HuH-7 (cell line): ENCODE data around the gene GABBR2.
"Not testable (repeated sequence)": the region's sequence is repeated elsewhere in the genome, so short reads cannot be mapped to it uniquely, and the experiment has no call there.

Source experiments
- DNase-seq: peaks from one replicate; pipeline ENCODE4 v3.0.0; 2011; ENCODE audit warnings: low spot score

Gene GABBR2

GRCh38 chr9:98684816-98685215 is 23.9 kb downstream of the GABBR2 start:
- DNase-seq, result not testable (repeated sequence)

- no peak for DNase-seq
Observed at GRCh38 chr9:98678244-98678842, 30.4 kb downstream of the GABBR2 start.

GRCh38 chr9:98673681-98674080 is 35.1 kb downstream of the GABBR2 start:
- no peak for DNase-seq

GRCh38 chr9:98667005-98667640 is 41.6 kb downstream of the GABBR2 start:
- DNase-seq, result no peak

GRCh38 chr9:98665501-98665900 is 43.2 kb downstream of the GABBR2 start:
- no peak for DNase-seq

- DNase-seq, result no peak
Observed at GRCh38 chr9:98660541-98660940, 48.2 kb downstream of the GABBR2 start.

GRCh38 chr9:98658951-98659351 is 49.8 kb downstream of the GABBR2 start:
- no peak for DNase-seq

- DNase-seq, result no peak
Observed at GRCh38 chr9:98657897-98658296, 50.8 kb downstream of the GABBR2 start.

GRCh38 chr9:98656511-98656910 is 52.2 kb downstream of the GABBR2 start:
- no peak for DNase-seq

- not testable (repeated sequence) for DNase-seq
Observed at GRCh38 chr9:98655428-98655827, 53.3 kb downstream of the GABBR2 start.

- no peak for DNase-seq
Observed at GRCh38 chr9:98654247-98654646, 54.5 kb downstream of the GABBR2 start.

GRCh38 chr9:98652741-98653140 is 56.0 kb downstream of the GABBR2 start:
- no peak for DNase-seq

GRCh38 chr9:98652302-98652701 is 56.4 kb downstream of the GABBR2 start:
- no peak for DNase-seq

- DNase-seq, result no peak
Observed at GRCh38 chr9:98647236-98647635, 61.5 kb downstream of the GABBR2 start.

GRCh38 chr9:98644011-98644410 is 64.7 kb downstream of the GABBR2 start:
- no peak for DNase-seq

- DNase-seq, result no peak
Observed at GRCh38 chr9:98642661-98643312, 65.9 kb downstream of the GABBR2 start.

- DNase-seq, result no peak
Observed at GRCh38 chr9:98641695-98642094, 67.0 kb downstream of the GABBR2 start.

- DNase-seq, result no peak
Observed at GRCh38 chr9:98640394-98640793, 68.3 kb downstream of the GABBR2 start.

GRCh38 chr9:98639133-98639532 is 69.6 kb downstream of the GABBR2 start:
- no peak for DNase-seq

GRCh38 chr9:98637381-98637780 is 71.4 kb downstream of the GABBR2 start:
- no peak for DNase-seq

GRCh38 chr9:98635374-98635773 is 73.4 kb downstream of the GABBR2 start:
- no peak for DNase-seq

- no peak for DNase-seq
Observed at GRCh38 chr9:98634685-98635336, 73.9 kb downstream of the GABBR2 start.

GRCh38 chr9:98632839-98633238 is 75.9 kb downstream of the GABBR2 start:
- DNase-seq, result no peak
